ENCODE data around the gene VCL. TPM values are rescaled to one million over a fixed set of nuclear protein-coding genes. Genes with fewer than 3 reads are reported as not detected.
A peak's percentile ranks its signal among the peaks of the same experiment; 100 is the strongest.

VCL gene
- total and polyA plus RNA-seq, 2 of the 8 experiments (the other 6 are each of a cell fraction or from before 2014, with no cell fraction given): 119 to 377 TPM

GRCh38 chr10:74153123-74153522 is 155.2 kb downstream of the VCL start:
- peak overlapping the region; percentile 72 to 75; a peak in 2 of 4 replicates for H3K4me2 ChIP-seq (ENCODE audit: insufficient read depth in 1 of 2, low read depth in 2 of 2, low read length in 2 of 2)
- no peak for DNase-seq (ENCODE audit: low read depth in 1 of 2, low spot score in 2 of 2)
- no peak overlapping the region for H2BK120ac ChIP-seq (replicated peaks; ENCODE audit: low read depth, low read length)
- H3K23me2 ChIP-seq (ENCODE audit: low read depth, low read length): peaks cover 12% of the 10 kb centered on the region
- H3K23ac ChIP-seq (ENCODE audit: insufficient read length): no peak overlapping the region
- no peak overlapping the region for H4K91ac ChIP-seq (replicated peaks; ENCODE audit: insufficient read length, low read length)
- no peak overlapping the region for H2BK12ac ChIP-seq (ENCODE audit: low read depth, low read length)
- H3K27ac ChIP-seq (ENCODE audit: low read depth, low read length): no peak overlapping the region
- no peak overlapping the region for H3K56ac ChIP-seq (replicated peaks; ENCODE audit: insufficient read length, low read depth, low read length)
- H3K14ac ChIP-seq (ENCODE audit: insufficient read length): no peak overlapping the region
- no peak overlapping the region; a peak in 1 of 7 replicates for H3K9ac ChIP-seq (replicated peaks in 1 of 4; ENCODE audit: extremely low read depth in 1 of 4, low read depth in 3 of 4, low read length in 3 of 4)
- peaks cover 0 to 2% (median under 1%) of the 10 kb centered on the region in 4 experiments; a peak in 3 of 7 replicates for H3K4me1 ChIP-seq (replicated peaks in 1 of 4; ENCODE audit: control insufficient read depth in 3 of 4, insufficient read depth in 4 of 4, low read length in 3 of 4)
- H3K27me3 ChIP-seq (replicated peaks in 1 of 4; ENCODE audit: control insufficient read depth in 3 of 4, extremely low read depth in 1 of 4, insufficient read depth in 3 of 4, low read length in 3 of 4): no peaks in the 10 kb centered on the region
- H2BK5ac ChIP-seq (ENCODE audit: low read depth, low read length): no peak overlapping the region
- FAIRE-seq: no peak
- H2AFZ ChIP-seq (ENCODE audit: low read length): no peak overlapping the region
- peak overlapping the region in 2 of 4 experiments; percentile 10 to 96; a peak in 2 of 8 replicates for H3K4me3 ChIP-seq (ENCODE audit: extremely low read depth in 1 of 4, insufficient read depth in 2 of 4, low read depth in 3 of 4, low read length in 4 of 4)
- H3K9me3 ChIP-seq (ENCODE audit: insufficient read depth in 2 of 2, low read depth in 1 of 2, low read length in 1 of 2): no peaks in the 10 kb centered on the region
- H4K8ac ChIP-seq (ENCODE audit: extremely low read depth, insufficient read depth, low read length): no peak overlapping the region
- H3K79me1 ChIP-seq (ENCODE audit: low read depth, low read length): peaks cover 2% of the 10 kb centered on the region
- ChIA-PET POLR2A (ENCODE audit: partially characterized antibody) (interaction anchor here (0.7 to 2.3 kb wide), 2 partner anchors 24 to 154 kb away, joined by 3 to 8 read pairs; no protein-coding TSS in a partner anchor), CTCF (ENCODE audit: partially characterized antibody) (interaction anchor here (0.6 to 2.2 kb wide), 11 partner anchors 9 to 1887 kb away, joined by 3 to 7 read pairs (median 3); no protein-coding TSS in a partner anchor)
- 70% methylated on average over 4 of the region's 4 CpGs; no CpG with 5 or more reads in 1 of the 2 experiments for WGBS, 2 experiments (ENCODE audit: extremely low coverage in 1 of 2, insufficient coverage in 1 of 2, insufficient read length in 1 of 2, insufficient replicate concordance in 2 of 2, low coverage in 1 of 2, low lambda C conversion rate in 2 of 2, missing lambda C conversion rate in 1 of 2)
- no peak overlapping the region for H2BK15ac ChIP-seq (ENCODE audit: low read length)
- no peaks in the 10 kb centered on the region for H3K36me3 ChIP-seq (ENCODE audit: control insufficient read depth in 2 of 4, insufficient read depth in 4 of 4, low read length in 3 of 4)
- H4K5ac ChIP-seq (ENCODE audit: insufficient read length, low read depth, low read length): no peak overlapping the region
- no peak overlapping the region for H3K18ac ChIP-seq (ENCODE audit: extremely low read depth, low read length)
- no peak overlapping the region for H2AK5ac ChIP-seq (ENCODE audit: low read depth, low read length)
- H2BK20ac ChIP-seq (ENCODE audit: low read length): no peak overlapping the region
- TF ChIP-seq SRF (IDR thresholded peaks at IDR 0.05; ENCODE audit: low read depth, low read length) (no peak), CTCF (IDR thresholded peaks at IDR 0.05; ENCODE audit: control extremely low read depth in 1 of 3, insufficient read depth in 1 of 3, low read depth in 1 of 3, low read length in 3 of 3) (peak in 2 of 3 experiments; percentile 36 to 56; a peak in 3 of 4 replicates), TEAD4 (IDR thresholded peaks at IDR 0.05; ENCODE audit: low read depth, low read length) (peak; percentile 93), JUN (IDR thresholded peaks at IDR 0.05; ENCODE audit: low read depth, low read length) (no peak)
- H4K20me1 ChIP-seq (replicated peaks in 1 of 2; ENCODE audit: control insufficient read depth in 1 of 2, insufficient read depth in 2 of 2, low read length in 2 of 2): peaks cover 0 to 4% of the 10 kb centered on the region in 2 experiments
- peaks cover 3 to 78% of the 10 kb centered on the region in 2 experiments; a peak in 3 of 4 replicates for H3K79me2 ChIP-seq (ENCODE audit: control insufficient read depth in 1 of 2, insufficient read depth in 2 of 2, low read length in 2 of 2)
- no peak overlapping the region for H3K4ac ChIP-seq (replicated peaks; ENCODE audit: insufficient read length, low read depth, low read length)

All from H1 (cell line).